Activated gamma-delta T cell (primary cell): ENCODE measurements around the gene RNU1-2.
"Not testable (repeated sequence)": the region's sequence is repeated elsewhere in the genome, so short reads cannot be mapped to it uniquely, and the experiment has no call there.

Experiments
- DNase-seq: peaks from one replicate; lab custom pipeline; 2025; lab: John Stamatoyannopoulos, UW

RNU1-2 gene

GRCh38 chr1:16927256-16927655 is 31.5 kb downstream of the RNU1-2 start:
- no peak for DNase-seq

GRCh38 chr1:16927711-16928485 is 32.1 kb downstream of the RNU1-2 start:
- no peak for DNase-seq

GRCh38 chr1:16929146-16930041 is 33.6 kb downstream of the RNU1-2 start:
- not testable (repeated sequence) for DNase-seq

GRCh38 chr1:16931206-16931934 is 35.6 kb downstream of the RNU1-2 start:
- DNase-seq = not testable (repeated sequence)

GRCh38 chr1:16933945-16934344 is 38.2 kb downstream of the RNU1-2 start:
- not testable (repeated sequence) for DNase-seq

- not testable (repeated sequence) for DNase-seq
These were observed 40.8 kb downstream of the RNU1-2 start for GRCh38 chr1:16936580-16936979.

- no peak for DNase-seq
These were observed 42.9 kb downstream of the RNU1-2 start for GRCh38 chr1:16938351-16939321.

- DNase-seq = not testable (repeated sequence)
These were observed 43.8 kb downstream of the RNU1-2 start for GRCh38 chr1:16939386-16940180.

GRCh38 chr1:16944038-16944437 is 48.3 kb downstream of the RNU1-2 start:
- no peak for DNase-seq

GRCh38 chr1:16945512-16945911 is 49.7 kb downstream of the RNU1-2 start:
- not testable (repeated sequence) for DNase-seq
